WI38 (cell line): Measurements from ENCODE around the gene LRBA.

Source experiments
- H3K4me3 ChIP-seq: 2 replicates; pipeline ENCODE4 v1.5.1; 2011; ENCODE audit warnings: low read depth, mild to moderate bottlenecking, control low read depth, low read length
- TF ChIP-seq, protein P1 (sequence below): IDR thresholded peaks from 2 replicates; pipeline ENCODE4 v1.5.1; 2012; ENCODE audit warnings: low read depth, mild to moderate bottlenecking, control low read depth, low read length

The LRBA gene

DNA sequence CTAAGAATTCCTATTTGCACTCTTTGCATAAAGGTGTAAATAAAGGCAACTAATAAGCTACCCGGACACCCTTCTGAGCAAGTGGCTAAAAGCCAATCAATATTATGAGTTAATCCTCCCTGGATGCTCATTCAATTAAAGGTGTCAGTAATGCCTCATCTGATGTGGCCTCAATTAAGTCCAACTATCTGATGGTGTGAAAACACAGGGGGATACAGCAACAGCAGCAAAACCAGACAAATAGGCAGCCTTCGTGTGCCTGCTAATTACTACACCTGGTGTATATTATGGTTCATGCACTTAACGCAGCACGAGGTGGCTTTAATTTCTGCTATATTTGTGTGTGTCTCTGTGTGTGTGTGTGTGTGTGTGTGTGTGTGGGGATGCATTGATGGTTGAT lies 692.4 kb downstream of the LRBA start:
- TF ChIP-seq, protein P1, sequence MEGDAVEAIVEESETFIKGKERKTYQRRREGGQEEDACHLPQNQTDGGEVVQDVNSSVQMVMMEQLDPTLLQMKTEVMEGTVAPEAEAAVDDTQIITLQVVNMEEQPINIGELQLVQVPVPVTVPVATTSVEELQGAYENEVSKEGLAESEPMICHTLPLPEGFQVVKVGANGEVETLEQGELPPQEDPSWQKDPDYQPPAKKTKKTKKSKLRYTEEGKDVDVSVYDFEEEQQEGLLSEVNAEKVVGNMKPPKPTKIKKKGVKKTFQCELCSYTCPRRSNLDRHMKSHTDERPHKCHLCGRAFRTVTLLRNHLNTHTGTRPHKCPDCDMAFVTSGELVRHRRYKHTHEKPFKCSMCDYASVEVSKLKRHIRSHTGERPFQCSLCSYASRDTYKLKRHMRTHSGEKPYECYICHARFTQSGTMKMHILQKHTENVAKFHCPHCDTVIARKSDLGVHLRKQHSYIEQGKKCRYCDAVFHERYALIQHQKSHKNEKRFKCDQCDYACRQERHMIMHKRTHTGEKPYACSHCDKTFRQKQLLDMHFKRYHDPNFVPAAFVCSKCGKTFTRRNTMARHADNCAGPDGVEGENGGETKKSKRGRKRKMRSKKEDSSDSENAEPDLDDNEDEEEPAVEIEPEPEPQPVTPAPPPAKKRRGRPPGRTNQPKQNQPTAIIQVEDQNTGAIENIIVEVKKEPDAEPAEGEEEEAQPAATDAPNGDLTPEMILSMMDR = no peak
- no peak overlapping the region for H3K4me3 ChIP-seq

DNA sequence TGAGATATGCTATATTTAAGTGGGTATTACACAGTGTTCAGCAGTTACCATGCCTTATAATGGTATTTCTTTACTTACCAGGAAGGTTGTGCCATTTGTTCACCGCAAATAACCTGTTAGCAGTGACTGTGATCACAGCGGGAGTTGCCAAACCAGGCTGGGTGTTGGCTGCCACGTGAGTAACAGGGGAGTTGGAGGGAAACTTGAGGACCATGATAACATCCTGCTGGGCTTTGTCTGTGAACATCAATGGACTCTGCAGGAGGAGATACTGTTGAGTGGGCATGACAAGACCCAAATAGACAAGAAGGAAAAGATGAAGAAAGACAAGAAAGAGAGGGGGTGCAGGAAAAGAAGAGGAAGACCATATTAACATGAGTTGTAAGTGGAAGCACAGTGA lies 694.0 kb downstream of the LRBA start:
- TF ChIP-seq, protein P1 = no peak
- no peak overlapping the region for H3K4me3 ChIP-seq

DNA sequence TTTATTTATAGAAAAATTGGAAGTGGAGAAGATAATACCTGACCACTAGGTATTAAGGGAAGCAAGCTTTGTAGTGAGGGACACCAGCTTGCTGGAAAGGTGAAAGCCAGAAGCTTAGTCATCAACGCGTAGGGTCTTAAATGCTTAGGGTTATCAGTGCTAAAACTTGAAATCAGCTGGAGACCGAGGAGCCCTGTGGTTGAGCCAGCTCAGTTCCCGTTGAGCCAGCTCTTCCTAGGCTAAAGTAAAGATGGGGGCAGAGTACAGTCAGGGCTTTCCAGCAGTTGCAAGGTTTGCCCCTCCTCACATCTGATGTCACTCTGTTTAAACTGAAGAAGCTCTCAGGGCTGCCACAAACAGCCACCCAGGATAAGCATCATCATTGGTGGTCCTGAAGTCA lies 696.1 kb downstream of the LRBA start:
- TF ChIP-seq, protein P1 = no peak
- no peak overlapping the region for H3K4me3 ChIP-seq

DNA sequence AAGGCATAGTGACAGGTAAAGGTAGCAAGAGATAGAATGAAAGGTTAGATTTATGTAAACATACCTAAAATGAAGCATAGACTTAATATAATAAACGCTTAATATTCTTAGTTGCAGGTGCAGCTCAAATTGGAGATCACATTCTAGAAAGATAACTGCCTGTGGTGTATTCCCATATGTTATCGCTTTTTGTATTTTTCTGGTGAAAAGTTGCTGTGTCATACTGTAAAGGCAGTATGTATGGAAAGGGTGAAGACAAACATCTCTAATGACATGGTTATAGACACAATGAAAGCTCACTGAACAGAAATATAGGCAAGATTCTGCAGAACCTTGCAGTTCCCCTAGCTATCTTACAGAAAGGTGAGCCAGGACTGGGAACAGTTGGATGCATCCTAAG lies 696.6 kb downstream of the LRBA start:
- TF ChIP-seq, protein P1 = no peak

DNA sequence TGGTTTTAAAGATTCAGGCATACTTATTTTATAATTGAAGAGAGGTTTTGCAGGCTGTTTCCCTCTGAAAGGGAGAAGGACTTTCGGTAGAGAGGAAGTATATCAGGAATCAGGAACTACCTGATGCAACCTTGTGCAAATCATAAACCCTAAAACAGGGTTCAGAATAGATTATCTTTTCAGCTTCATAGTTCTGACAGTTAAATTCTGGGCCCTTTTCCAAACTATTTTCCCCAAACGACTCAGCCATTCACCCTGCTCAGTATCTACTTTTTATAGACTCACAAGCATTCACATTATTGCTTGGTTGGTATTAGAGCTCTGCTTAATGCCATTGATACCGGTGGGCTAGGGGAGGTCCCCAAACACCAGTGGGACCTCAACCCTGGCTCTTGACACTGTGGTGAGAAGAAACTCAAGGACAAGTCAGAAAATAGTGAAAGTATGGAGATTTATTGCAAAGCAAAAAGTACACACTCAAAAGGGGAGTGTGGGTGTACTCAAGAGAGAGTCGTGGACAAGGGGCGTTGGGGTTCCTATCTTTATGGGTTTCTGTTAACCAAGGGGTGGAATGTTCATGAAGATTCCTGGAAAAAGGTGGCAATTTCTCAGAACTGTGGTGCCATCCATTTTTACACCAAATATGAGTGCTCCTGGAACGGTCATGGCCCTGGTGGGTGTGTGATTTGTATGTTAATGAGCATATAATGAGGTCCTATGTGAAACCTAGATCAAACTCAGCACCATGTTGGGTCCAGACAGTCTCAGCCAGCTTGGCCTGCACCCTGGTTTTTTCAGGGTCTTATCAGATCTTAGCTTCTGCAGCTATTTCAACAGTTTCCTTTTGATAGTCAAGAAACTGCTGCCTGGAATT lies 698.5 kb downstream of the LRBA start:
- TF ChIP-seq, protein P1 = no peak
- no peak overlapping the region for H3K4me3 ChIP-seq

More for the DNA sequence above, 696.6 kb downstream of the LRBA start:
- H3K4me3 ChIP-seq = no peak overlapping the region

DNA sequence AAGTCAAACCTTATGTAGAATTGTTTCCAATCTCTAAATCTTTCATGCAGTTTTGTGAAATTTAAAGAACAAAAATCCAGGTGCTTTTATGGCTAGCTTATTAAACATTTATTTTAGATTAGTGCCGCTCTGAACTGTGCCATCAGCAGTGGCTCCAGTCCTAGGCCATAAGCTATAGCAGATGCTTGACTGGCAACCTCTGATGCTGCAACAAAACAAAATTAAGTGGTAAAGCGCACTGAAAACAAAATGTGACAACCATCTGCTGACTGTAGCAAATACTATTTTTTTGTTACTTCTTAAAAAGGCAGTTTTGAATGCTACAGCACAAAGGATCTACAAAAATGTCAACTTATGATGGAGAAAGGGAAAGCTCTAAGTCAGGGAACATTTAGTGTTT lies 699.4 kb downstream of the LRBA start:
- no peak overlapping the region for H3K4me3 ChIP-seq

DNA sequence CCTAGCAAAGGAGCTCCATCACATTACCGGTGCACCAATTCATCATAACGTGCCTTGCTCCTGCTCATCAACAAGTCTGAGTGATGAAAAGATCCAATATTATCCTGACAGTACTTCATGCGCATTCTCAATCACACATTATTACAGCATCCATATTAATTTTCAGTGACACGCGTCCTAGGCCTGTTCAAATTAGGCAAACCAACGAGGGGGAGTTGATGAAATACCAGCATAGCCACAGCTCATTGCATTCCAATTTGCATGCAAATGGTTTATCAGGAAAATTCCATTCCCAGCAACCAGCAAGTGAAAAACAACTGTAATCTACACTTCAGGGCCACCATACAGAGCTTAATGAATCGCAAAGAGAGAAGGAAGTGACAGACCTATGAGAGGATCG lies 699.9 kb downstream of the LRBA start:
- no peak overlapping the region for H3K4me3 ChIP-seq
- TF ChIP-seq, protein P1 = no peak

More for the DNA sequence above, 699.4 kb downstream of the LRBA start:
- TF ChIP-seq, protein P1 = no peak
